K562 (cell line): ENCODE data around the gene CAMK1D.

Source experiments
- CREB1 ChIP-seq, 2 experiments: sonication (generic) in 1 of 2; formaldehyde crosslinking in 1 of 2; IDR thresholded peaks; 2 replicates each; pipeline versions ENCODE4 v1.6.1 to v1.8.0; 2012 to 2022; ENCODE audit warnings: inconsistent platforms in 1 of 2, mild to moderate bottlenecking in 1 of 2, missing genetic modification reagents in 1 of 2, moderate library complexity in 1 of 2
- DACH1 ChIP-seq: fragments of 450-650 bp; IDR thresholded peaks from 2 replicates; pipeline ENCODE4 v1.6.1; 2018; ENCODE audit not compliant: partially characterized antibody
- MAZ ChIP-seq, 2 experiments: fragments of 450-650 bp in 1 of 2; sonication (generic) in 1 of 2; formaldehyde crosslinking; IDR thresholded peaks in 1 of 2; conservative IDR thresholded peaks in 1 of 2; 2 replicates each; pipeline versions ENCODE4 v1.4.0 to v1.5.0; 2020; ENCODE audit warnings: mild to moderate bottlenecking in 1 of 2, missing genetic modification reagents in 1 of 2
- PTBP1 ChIP-seq: fragments of 200-400 bp; formaldehyde crosslinking; IDR thresholded peaks from 2 replicates; pipeline ENCODE4 v1.6.1; 2017; ENCODE audit warnings: low read depth, low read length
- SOX6 ChIP-seq: fragments of 450-650 bp; IDR thresholded peaks from 2 replicates; pipeline ENCODE4 v1.6.1; 2014; ENCODE audit warnings: mild to moderate bottlenecking
- TF ChIP-seq, protein P1 (sequence below), 3 experiments: IDR thresholded peaks in 2 of 3; conservative IDR thresholded peaks in 1 of 3; 2 replicates each; pipeline ENCODE4 v1.5.1; 2011 to 2012; ENCODE audit warnings: low read length in 3 of 3, mild to moderate bottlenecking in 3 of 3, control low read depth in 2 of 3, improper control_type of control experiment in 1 of 3, inconsistent platforms in 1 of 3, low read depth in 1 of 3, mixed read lengths in 1 of 3, moderate library complexity in 1 of 3; ENCODE audit not compliant: insufficient read depth in 2 of 3

DNA sequence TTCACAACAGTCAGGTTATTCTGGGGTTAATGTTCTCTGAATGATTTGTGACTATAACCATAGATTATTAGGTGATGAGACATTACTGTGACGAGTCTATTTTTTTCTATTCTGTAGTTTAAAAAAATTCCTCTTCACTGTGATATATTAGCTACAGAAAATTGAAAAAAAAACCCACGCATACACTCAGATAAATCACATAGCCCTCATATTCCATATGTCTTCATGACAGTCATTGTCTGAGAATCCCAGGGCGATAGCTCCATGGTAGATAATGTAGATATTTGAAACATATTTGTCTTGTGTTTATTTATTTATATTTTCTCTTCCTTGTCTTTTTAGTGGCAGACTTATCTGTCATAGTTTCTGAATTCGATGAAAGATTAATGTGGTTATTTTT, 110.0 kb downstream of the CAMK1D start:
- TF ChIP-seq DACH1: no peak
- TF ChIP-seq SOX6: no peak
- no peak for TF ChIP-seq CREB1 (IDR thresholded peaks at IDR 0.05)
- TF ChIP-seq CREB1 (CRISPR knock-in tag; IDR thresholded peaks at IDR 0.05): no peak
- TF ChIP-seq, protein P1, sequence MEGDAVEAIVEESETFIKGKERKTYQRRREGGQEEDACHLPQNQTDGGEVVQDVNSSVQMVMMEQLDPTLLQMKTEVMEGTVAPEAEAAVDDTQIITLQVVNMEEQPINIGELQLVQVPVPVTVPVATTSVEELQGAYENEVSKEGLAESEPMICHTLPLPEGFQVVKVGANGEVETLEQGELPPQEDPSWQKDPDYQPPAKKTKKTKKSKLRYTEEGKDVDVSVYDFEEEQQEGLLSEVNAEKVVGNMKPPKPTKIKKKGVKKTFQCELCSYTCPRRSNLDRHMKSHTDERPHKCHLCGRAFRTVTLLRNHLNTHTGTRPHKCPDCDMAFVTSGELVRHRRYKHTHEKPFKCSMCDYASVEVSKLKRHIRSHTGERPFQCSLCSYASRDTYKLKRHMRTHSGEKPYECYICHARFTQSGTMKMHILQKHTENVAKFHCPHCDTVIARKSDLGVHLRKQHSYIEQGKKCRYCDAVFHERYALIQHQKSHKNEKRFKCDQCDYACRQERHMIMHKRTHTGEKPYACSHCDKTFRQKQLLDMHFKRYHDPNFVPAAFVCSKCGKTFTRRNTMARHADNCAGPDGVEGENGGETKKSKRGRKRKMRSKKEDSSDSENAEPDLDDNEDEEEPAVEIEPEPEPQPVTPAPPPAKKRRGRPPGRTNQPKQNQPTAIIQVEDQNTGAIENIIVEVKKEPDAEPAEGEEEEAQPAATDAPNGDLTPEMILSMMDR (IDR thresholded peaks at IDR 0.05 in 2 of 3, conservative IDR thresholded peaks at IDR 0.05 in 1 of 3; ENCODE audit: insufficient read depth in 2 of 3, low read depth in 1 of 3, low read length in 3 of 3): no peak
- no peak for TF ChIP-seq MAZ (CRISPR knock-in tag; conservative IDR thresholded peaks at IDR 0.05 in 1 of 2, IDR thresholded peaks at IDR 0.05 in 1 of 2)
- TF ChIP-seq PTBP1: no peak
